Ectodermal cell (in vitro differentiated cells): Measurements from ENCODE around the gene MPPED1. TPM values are rescaled to one million over a fixed set of nuclear protein-coding genes. Genes with fewer than 3 reads are reported as not detected.

ENCODE experiments used
- H3K27ac ChIP-seq: 2 replicates; pipeline ENCODE4 v1.7.0; 2013; ENCODE audit warnings: mild to moderate bottlenecking, low read depth, low read length; ENCODE audit not compliant: insufficient read depth, poor library complexity, severe bottlenecking
- H3K27me3 ChIP-seq: 2 replicates; pipeline ENCODE4 v1.7.0; 2013; ENCODE audit warnings: mild to moderate bottlenecking, low read length; ENCODE audit not compliant: insufficient read depth, control insufficient read depth, poor library complexity, severe bottlenecking
- H3K36me3 ChIP-seq: one replicate; pipeline ENCODE4 v1.7.0; 2013; ENCODE audit warnings: low read length; ENCODE audit not compliant: control insufficient read depth, insufficient read depth
- H3K4me1 ChIP-seq: one replicate; pipeline ENCODE4 v1.7.0; 2013; ENCODE audit warnings: low read length; ENCODE audit not compliant: control insufficient read depth, insufficient read depth
- H3K4me3 ChIP-seq: 2 replicates; pipeline ENCODE4 v1.7.0; 2013; ENCODE audit warnings: low read depth, low read length, control low read depth; ENCODE audit not compliant: insufficient read depth
- H3K9me3 ChIP-seq: 2 replicates; pipeline ENCODE4 v1.7.0; 2013; ENCODE audit warnings: mild to moderate bottlenecking, low read length, moderate library complexity; ENCODE audit not compliant: control insufficient read depth
- WGBS, 2 experiments: methylation state at CpG; one replicate each; pipeline ENCODE4 v1.1.7; 2013; ENCODE audit warnings: missing lambda C conversion rate in 2 of 2; 5-methylcytosine and 5-hydroxymethylcytosine counted together
- polyA plus RNA-seq, 4 experiments: library from polyadenylated mRNA; stranded (reverse); fragments of 50-300 nt; gene quantifications; one replicate each; pipeline ENCODE4 v1.2.3, GENCODE V29; 2013

The MPPED1 gene
- polyA plus RNA-seq (2013, experiment 1 of 4), result 2.0 TPM
- 1.3 TPM for polyA plus RNA-seq (2013, experiment 2 of 4)
- 0.53 TPM for polyA plus RNA-seq (2013, experiment 3 of 4)
- polyA plus RNA-seq (2013, experiment 4 of 4), result 1.1 TPM

- H3K36me3 ChIP-seq, result no peaks in the 10 kb centered on the region
- H3K9me3 ChIP-seq, result no peaks in the 10 kb centered on the region
- WGBS, 2 experiments, result 2 to 3% methylated on average over 95 of the region's 95 CpGs
- H3K4me3 ChIP-seq, result peak within 1 kb of the TSS; percentile 35
- H3K4me1 ChIP-seq, result peaks cover 16% of the 10 kb centered on the region
- H3K27me3 ChIP-seq, result peaks cover 52% of the 10 kb centered on the region
- H3K27ac ChIP-seq, result no peak within 1 kb of the TSS
These were observed at the start of gene MPPED1 for GRCh38 chr22:43411869-43412807. TSS of gene MPPED1 (plus strand) at chr22:43412014. CDS start at chr22:43424986, 12,972 bp downstream.

- Histone ChIP-seq H3K4me1 (peaks cover 4% of the 10 kb centered on the region), H3K27ac (peak overlapping the region; percentile 79), H3K36me3 (no peaks in the 10 kb centered on the region), H3K9me3 (no peaks in the 10 kb centered on the region), H3K4me3 (no peak overlapping the region), H3K27me3 (no peaks in the 10 kb centered on the region)
- 60 to 64% methylated on average over 27 of the region's 27 CpGs for WGBS, 2 experiments
These were observed 48.3 kb upstream of the MPPED1 start for GRCh38 chr22:43363315-43364168.

GRCh38 chr22:43364169-43364435 lies 47.7 kb upstream of the MPPED1 start:
- Histone ChIP-seq H3K27me3 (no peaks in the 10 kb centered on the region), H3K36me3 (no peaks in the 10 kb centered on the region), H3K4me1 (peaks cover 4% of the 10 kb centered on the region), H3K27ac (peak overlapping the region; percentile 79), H3K4me3 (no peak overlapping the region), H3K9me3 (no peaks in the 10 kb centered on the region)
- 41 to 69% methylated on average over 7 to 8 of the region's 8 CpGs for WGBS, 2 experiments

GRCh38 chr22:43365715-43366440 lies 45.9 kb upstream of the MPPED1 start:
- 93 to 98% methylated on average over 5 to 6 of the region's 6 CpGs for WGBS, 2 experiments
- H3K27ac ChIP-seq, result no peak overlapping the region
- H3K9me3 ChIP-seq, result no peaks in the 10 kb centered on the region

GRCh38 chr22:43370036-43370435 lies 41.8 kb upstream of the MPPED1 start:
- no peaks in the 10 kb centered on the region for H3K36me3 ChIP-seq
- no peaks in the 10 kb centered on the region for H3K9me3 ChIP-seq
- H3K4me1 ChIP-seq, result peaks cover 7% of the 10 kb centered on the region
- H3K27me3 ChIP-seq, result no peaks in the 10 kb centered on the region
- H3K27ac ChIP-seq, result no peak overlapping the region
- no peak overlapping the region for H3K4me3 ChIP-seq
- WGBS, 2 experiments, result 54 to 62% methylated on average over 9 of the region's 9 CpGs

More at GRCh38 chr22:43365715-43366440, 45.9 kb upstream of the MPPED1 start:
- H3K27me3 ChIP-seq, result no peaks in the 10 kb centered on the region
- peaks cover 9% of the 10 kb centered on the region for H3K4me1 ChIP-seq
- no peaks in the 10 kb centered on the region for H3K36me3 ChIP-seq
- H3K4me3 ChIP-seq, result no peak overlapping the region

GRCh38 chr22:43375951-43376455 lies 35.8 kb upstream of the MPPED1 start:
- peaks cover 1% of the 10 kb centered on the region for H3K4me1 ChIP-seq
- H3K36me3 ChIP-seq, result no peaks in the 10 kb centered on the region
- H3K27me3 ChIP-seq, result no peaks in the 10 kb centered on the region
- no peaks in the 10 kb centered on the region for H3K9me3 ChIP-seq
- no peak overlapping the region for H3K27ac ChIP-seq
- no peak overlapping the region for H3K4me3 ChIP-seq
- 91 to 93% methylated on average over 4 of the region's 4 CpGs for WGBS, 2 experiments

GRCh38 chr22:43376765-43377547 lies 34.9 kb upstream of the MPPED1 start:
- Histone ChIP-seq H3K27me3 (no peaks in the 10 kb centered on the region), H3K9me3 (no peaks in the 10 kb centered on the region), H3K36me3 (no peaks in the 10 kb centered on the region), H3K27ac (no peak overlapping the region), H3K4me1 (no peaks in the 10 kb centered on the region), H3K4me3 (no peak overlapping the region)
- WGBS, 2 experiments, result 91 to 92% methylated on average over 15 of the region's 15 CpGs

- no peak overlapping the region for H3K4me3 ChIP-seq
- WGBS, 2 experiments, result 94 to 95% methylated on average over 10 of the region's 10 CpGs
- no peaks in the 10 kb centered on the region for H3K27me3 ChIP-seq
- no peaks in the 10 kb centered on the region for H3K36me3 ChIP-seq
- no peaks in the 10 kb centered on the region for H3K9me3 ChIP-seq
- H3K27ac ChIP-seq, result no peak overlapping the region
- H3K4me1 ChIP-seq, result no peaks in the 10 kb centered on the region
These were observed 34.3 kb upstream of the MPPED1 start for GRCh38 chr22:43377548-43377895.
